ENCODE measurements around the gene ALDH3B1. TPM values are rescaled to one million over a fixed set of nuclear protein-coding genes. Genes with fewer than 3 reads are reported as not detected.

Gene ALDH3B1
- total and polyA plus RNA-seq, 9 of the 15 experiments (the other 6 are each of a cell fraction or from before 2014, with no cell fraction given): 0.01 to 0.35 (median 0.07) TPM; not detected in 2

DNA sequence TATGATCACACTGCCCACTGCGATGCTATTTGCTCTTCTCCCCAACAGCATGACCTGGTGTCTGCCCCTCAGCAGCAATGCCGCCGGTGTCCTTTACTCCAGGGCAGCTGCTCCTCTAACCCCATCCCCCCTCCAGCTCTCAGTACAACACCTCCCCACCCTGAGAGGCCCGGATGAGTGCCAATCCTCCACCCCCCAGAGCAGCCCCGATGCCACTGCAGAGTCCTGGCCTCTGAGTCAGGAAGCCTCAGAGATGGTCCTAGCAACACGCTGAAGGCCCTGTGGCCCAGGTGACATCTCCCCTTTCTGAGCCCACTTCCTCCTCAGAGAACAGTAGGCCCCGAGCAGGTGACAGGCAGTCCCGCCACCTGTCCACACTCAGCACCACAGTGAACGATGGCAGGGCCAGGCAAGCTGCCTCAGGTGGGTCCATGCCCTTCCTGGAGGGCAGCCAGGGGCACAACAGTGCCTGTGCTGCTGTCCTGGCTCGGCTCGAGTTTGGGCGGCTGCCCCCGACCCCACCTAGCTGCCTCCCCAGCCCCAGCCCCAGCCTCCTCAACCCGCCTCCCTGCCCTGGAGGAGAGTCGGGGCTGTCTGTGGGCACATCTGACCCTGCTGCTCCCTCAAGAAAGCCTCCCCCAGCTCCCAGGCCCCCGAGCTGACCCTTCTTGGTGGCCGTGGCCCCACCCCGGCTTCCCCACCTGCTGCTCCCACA is 16.4 kb downstream of the ALDH3B1 start:
- Histone ChIP-seq H3K9me3 (replicated peaks; ENCODE audit: control insufficient read depth, insufficient read depth, low read depth, low read length) (no peaks in the 10 kb centered on the region), H3K4me1 (replicated peaks in 1 of 2; ENCODE audit: control insufficient read depth in 2 of 2, insufficient read depth in 2 of 2, low read length in 2 of 2) (peaks cover 10 to 43% of the 10 kb centered on the region in 2 experiments; a peak in 4 of 5 replicates), H2AFZ (ENCODE audit: low read depth, low read length) (no peak overlapping the region), H3K27ac (ENCODE audit: extremely low read depth, low read depth, low read length) (no peak overlapping the region), H4K20me1 (replicated peaks; ENCODE audit: control insufficient read depth, insufficient read depth, low read length) (peaks cover 4% of the 10 kb centered on the region; the same call in 1 of the 2 replicates), H3K27me3 (ENCODE audit: control insufficient read depth in 2 of 2, insufficient read depth in 2 of 2, low read length in 2 of 2) (no peaks in the 10 kb centered on the region), H3K36me3 (ENCODE audit: control insufficient read depth, insufficient read depth, low read length) (no peaks in the 10 kb centered on the region), H3K9me1 (ENCODE audit: control insufficient read depth, insufficient read depth, low read length) (no peaks in the 10 kb centered on the region), H3K4me3 (no peak overlapping the region), H3K79me2 (ENCODE audit: control insufficient read depth, insufficient read depth, low read length) (peaks cover 10% of the 10 kb centered on the region), H3K4me2 (ENCODE audit: insufficient read depth, low read length) (no peak overlapping the region), H3K9ac (ENCODE audit: insufficient read depth in 1 of 2, low read depth in 2 of 2, low read length in 2 of 2) (peak overlapping the region in 1 of 2 experiments; percentile 73; a peak in 2 of 4 replicates)
- TF ChIP-seq SRSF9 (IDR thresholded peaks at IDR 0.05; ENCODE audit: borderline replicate concordance, low read depth, low read length): no peak
- DNase-seq (ENCODE audit: extremely low read depth in 1 of 4, low spot score in 3 of 4): no peak
- no peak for ATAC-seq
- intact Hi-C loops (cut with micrococcal nuclease): no loop called here
- no peak for FAIRE-seq
- in situ Hi-C loops (cut with MboI): no loop called here
- no TSS peak for BruUV-seq (replicated peaks)
- WGBS (ENCODE audit: insufficient coverage, low coverage, missing lambda C conversion rate): 70% methylated on average over 11 of the region's 18 CpGs
- POLR2A ChIA-PET: no interaction called here
- CTCF ChIA-PET (ENCODE audit: low intra/inter-chr PET ratio): no interaction called here

DNA sequence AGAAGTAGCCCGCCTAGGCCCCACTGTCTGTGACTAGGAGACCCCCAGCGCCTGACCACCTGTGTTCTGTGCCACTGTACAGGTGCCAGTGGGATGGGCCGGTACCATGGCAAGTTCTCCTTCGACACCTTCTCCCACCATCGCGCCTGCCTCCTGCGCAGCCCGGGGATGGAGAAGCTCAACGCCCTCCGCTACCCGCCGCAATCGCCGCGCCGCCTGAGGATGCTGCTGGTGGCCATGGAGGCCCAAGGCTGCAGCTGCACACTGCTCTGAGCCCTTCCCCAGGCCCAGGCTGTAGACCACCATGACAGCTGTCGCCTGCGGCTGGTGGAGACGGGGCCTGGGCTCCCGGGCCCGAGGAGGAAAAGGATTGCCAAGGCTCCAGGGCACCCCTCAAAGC is 17.5 kb downstream of the ALDH3B1 start:
- H2AFZ ChIP-seq (ENCODE audit: low read depth, low read length): no peak overlapping the region
- DNase-seq (ENCODE audit: extremely low read depth in 1 of 4, low spot score in 3 of 4) (no peak), FAIRE-seq (no peak), ATAC-seq (no peak)
- no peak overlapping the region for H3K27ac ChIP-seq (ENCODE audit: extremely low read depth, low read depth, low read length)
- POLR2A ChIA-PET: interaction anchor here (0.6 kb wide), 1 partner anchor 244 kb away, joined by 3 read pairs; the partner anchor contains the start of gene C11orf24
- H3K9ac ChIP-seq (ENCODE audit: insufficient read depth in 1 of 2, low read depth in 2 of 2, low read length in 2 of 2): peak overlapping the region in 1 of 2 experiments; percentile 39; a peak in 2 of 4 replicates
- H3K9me3 ChIP-seq (replicated peaks; ENCODE audit: control insufficient read depth, insufficient read depth, low read depth, low read length): no peaks in the 10 kb centered on the region
- H3K4me1 ChIP-seq (replicated peaks in 1 of 2; ENCODE audit: control insufficient read depth in 2 of 2, insufficient read depth in 2 of 2, low read length in 2 of 2): peaks cover 14 to 46% of the 10 kb centered on the region in 2 experiments; a peak in 4 of 5 replicates
- no peaks in the 10 kb centered on the region for H3K27me3 ChIP-seq (ENCODE audit: control insufficient read depth in 2 of 2, insufficient read depth in 2 of 2, low read length in 2 of 2)
- CTCF ChIA-PET (ENCODE audit: low intra/inter-chr PET ratio): no interaction called here
- H3K9me1 ChIP-seq (ENCODE audit: control insufficient read depth, insufficient read depth, low read length): no peaks in the 10 kb centered on the region
- H3K4me3 ChIP-seq: no peak overlapping the region
- no peak overlapping the region for H3K4me2 ChIP-seq (ENCODE audit: insufficient read depth, low read length)
- peaks cover 9% of the 10 kb centered on the region; the same call in 2 of the 3 replicates for H3K36me3 ChIP-seq (ENCODE audit: control insufficient read depth, insufficient read depth, low read length)
- 89% methylated on average over 13 of the region's 21 CpGs for WGBS (ENCODE audit: insufficient coverage, low coverage, missing lambda C conversion rate)
- in situ Hi-C loops (cut with MboI): no loop called here
- BruUV-seq (replicated peaks): no TSS peak
- H3K79me2 ChIP-seq (ENCODE audit: control insufficient read depth, insufficient read depth, low read length): peaks cover 21% of the 10 kb centered on the region
- H4K20me1 ChIP-seq (replicated peaks; ENCODE audit: control insufficient read depth, insufficient read depth, low read length): peaks cover 4% of the 10 kb centered on the region; the same call in 1 of the 2 replicates
- intact Hi-C loops (cut with micrococcal nuclease): no loop called here
- TF ChIP-seq ZFP91 (CRISPR knock-in tag; IDR thresholded peaks at IDR 0.05) (no peak), SREBF2 (CRISPR knock-in tag; IDR thresholded peaks at IDR 0.05) (no peak), MCM2 (IDR thresholded peaks at IDR 0.05; ENCODE audit: low read depth) (no peak), ZNF12 (CRISPR knock-in tag; IDR thresholded peaks at IDR 0.05) (no peak), POLR2G (IDR thresholded peaks at IDR 0.05; ENCODE audit: low read depth, low read length) (peak; percentile 29; the same call in 1 of the 2 replicates), SP1 (CRISPR knock-in tag; IDR thresholded peaks at IDR 0.05) (no peak), NFATC3 (IDR thresholded peaks at IDR 0.05) (no peak), ETS1 (conservative IDR thresholded peaks at IDR 0.05; ENCODE audit: control insufficient read depth, low read depth, low read length) (no peak)
- TF ChIP-seq, protein P1, sequence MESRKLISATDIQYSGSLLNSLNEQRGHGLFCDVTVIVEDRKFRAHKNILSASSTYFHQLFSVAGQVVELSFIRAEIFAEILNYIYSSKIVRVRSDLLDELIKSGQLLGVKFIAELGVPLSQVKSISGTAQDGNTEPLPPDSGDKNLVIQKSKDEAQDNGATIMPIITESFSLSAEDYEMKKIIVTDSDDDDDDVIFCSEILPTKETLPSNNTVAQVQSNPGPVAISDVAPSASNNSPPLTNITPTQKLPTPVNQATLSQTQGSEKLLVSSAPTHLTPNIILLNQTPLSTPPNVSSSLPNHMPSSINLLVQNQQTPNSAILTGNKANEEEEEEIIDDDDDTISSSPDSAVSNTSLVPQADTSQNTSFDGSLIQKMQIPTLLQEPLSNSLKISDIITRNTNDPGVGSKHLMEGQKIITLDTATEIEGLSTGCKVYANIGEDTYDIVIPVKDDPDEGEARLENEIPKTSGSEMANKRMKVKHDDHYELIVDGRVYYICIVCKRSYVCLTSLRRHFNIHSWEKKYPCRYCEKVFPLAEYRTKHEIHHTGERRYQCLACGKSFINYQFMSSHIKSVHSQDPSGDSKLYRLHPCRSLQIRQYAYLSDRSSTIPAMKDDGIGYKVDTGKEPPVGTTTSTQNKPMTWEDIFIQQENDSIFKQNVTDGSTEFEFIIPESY (CRISPR knock-in tag; IDR thresholded peaks at IDR 0.05): peak; percentile 95

Data from K562 (cell line).